OCI-LY1 (cell line): Measurements from ENCODE around the gene PPP1R2C.

Source experiments
- EZH2 ChIP-seq: fragments of 200-600 bp; sonication (generic), shearing (Covaris generic); IDR thresholded peaks from 2 replicates; pipeline ENCODE4 v1.8.0; 2017; ENCODE audit warnings: borderline replicate concordance, mixed run types, mild to moderate bottlenecking, antibody characterized with exemption, low read length, moderate library complexity, mixed read lengths
- TF ChIP-seq, protein P1 (sequence below): fragments of 200-600 bp; sonication (generic), shearing (Covaris generic); IDR thresholded peaks from 2 replicates; pipeline ENCODE4 v1.5.1; 2017; ENCODE audit warnings: mild to moderate bottlenecking, antibody characterized with exemption, low read length, moderate library complexity, mixed read lengths

DNA sequence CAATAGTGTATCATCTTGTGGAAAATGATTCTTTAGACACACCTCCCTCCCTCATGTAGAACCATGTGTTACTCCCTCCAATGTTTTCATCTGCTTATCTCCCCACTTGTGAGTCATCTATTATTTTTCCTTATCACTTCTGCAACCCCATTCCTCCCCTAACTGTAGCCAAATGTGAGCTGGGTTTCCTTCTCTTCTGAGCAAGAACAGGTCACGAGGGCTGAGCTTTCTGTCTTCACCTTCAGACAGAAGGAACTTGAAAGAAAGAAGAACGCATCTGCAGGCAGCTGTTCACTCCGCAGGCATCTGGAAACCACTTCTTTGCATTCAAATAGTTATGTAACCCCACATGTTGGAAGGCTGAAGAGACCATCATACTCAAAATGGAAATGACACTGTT lies 1.8 kb downstream of the PPP1R2C start:
- TF ChIP-seq, protein P1, sequence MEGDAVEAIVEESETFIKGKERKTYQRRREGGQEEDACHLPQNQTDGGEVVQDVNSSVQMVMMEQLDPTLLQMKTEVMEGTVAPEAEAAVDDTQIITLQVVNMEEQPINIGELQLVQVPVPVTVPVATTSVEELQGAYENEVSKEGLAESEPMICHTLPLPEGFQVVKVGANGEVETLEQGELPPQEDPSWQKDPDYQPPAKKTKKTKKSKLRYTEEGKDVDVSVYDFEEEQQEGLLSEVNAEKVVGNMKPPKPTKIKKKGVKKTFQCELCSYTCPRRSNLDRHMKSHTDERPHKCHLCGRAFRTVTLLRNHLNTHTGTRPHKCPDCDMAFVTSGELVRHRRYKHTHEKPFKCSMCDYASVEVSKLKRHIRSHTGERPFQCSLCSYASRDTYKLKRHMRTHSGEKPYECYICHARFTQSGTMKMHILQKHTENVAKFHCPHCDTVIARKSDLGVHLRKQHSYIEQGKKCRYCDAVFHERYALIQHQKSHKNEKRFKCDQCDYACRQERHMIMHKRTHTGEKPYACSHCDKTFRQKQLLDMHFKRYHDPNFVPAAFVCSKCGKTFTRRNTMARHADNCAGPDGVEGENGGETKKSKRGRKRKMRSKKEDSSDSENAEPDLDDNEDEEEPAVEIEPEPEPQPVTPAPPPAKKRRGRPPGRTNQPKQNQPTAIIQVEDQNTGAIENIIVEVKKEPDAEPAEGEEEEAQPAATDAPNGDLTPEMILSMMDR, result no peak
- no peak for TF ChIP-seq EZH2
